Activated effector memory CD4-positive, alpha-beta T cell treated with Interleukin-2 at 50 U/mL for 16 hours (primary cell): Measurements from ENCODE around the gene NCAPG.

Experiments used
- DNase-seq: peaks from one replicate; pipeline ENCODE4 v3.0.0-alpha.2; 2020

NCAPG gene

GRCh38 chr4:17876943-17877342 lies 66.2 kb downstream of the NCAPG start:
- no peak for DNase-seq

GRCh38 chr4:17877661-17878060 lies 66.9 kb downstream of the NCAPG start:
- no peak for DNase-seq

- DNase-seq: no peak
Measured at GRCh38 chr4:17884063-17884462, 73.3 kb downstream of the NCAPG start.

GRCh38 chr4:17884511-17884910 lies 73.7 kb downstream of the NCAPG start:
- DNase-seq: no peak

- DNase-seq: no peak
Measured at GRCh38 chr4:17889692-17890091, 78.9 kb downstream of the NCAPG start.

GRCh38 chr4:17894421-17894820 lies 83.6 kb downstream of the NCAPG start:
- DNase-seq: no peak
